Activated T-helper 9 cell treated with anti-CD3 and anti-CD28 coated beads, Interleukin-2, amount 50 U/mL, for 16 hours (primary cell): Measurements from ENCODE around the gene METRNL.

Source experiments
- DNase-seq: peaks from one replicate; pipeline ENCODE4 v3.0.0-alpha.2; 2020; ENCODE audit warnings: low read depth

The METRNL gene

DNA sequence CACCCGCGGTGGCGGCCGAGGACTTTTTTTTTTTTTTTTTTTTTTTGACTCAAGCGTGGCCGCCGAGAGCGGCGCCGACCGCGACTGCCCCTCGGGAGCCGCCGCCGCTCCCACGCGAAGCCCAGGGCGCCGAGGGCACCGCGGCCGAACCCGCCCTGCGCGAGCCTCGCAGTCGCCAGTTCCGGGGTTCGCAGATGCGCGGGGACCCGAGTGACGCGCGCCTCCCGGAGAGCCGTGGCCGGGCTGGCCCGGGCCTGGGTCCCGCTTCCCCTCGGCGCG, 1.1 kb downstream of the METRNL start:
- no peak for DNase-seq

DNA sequence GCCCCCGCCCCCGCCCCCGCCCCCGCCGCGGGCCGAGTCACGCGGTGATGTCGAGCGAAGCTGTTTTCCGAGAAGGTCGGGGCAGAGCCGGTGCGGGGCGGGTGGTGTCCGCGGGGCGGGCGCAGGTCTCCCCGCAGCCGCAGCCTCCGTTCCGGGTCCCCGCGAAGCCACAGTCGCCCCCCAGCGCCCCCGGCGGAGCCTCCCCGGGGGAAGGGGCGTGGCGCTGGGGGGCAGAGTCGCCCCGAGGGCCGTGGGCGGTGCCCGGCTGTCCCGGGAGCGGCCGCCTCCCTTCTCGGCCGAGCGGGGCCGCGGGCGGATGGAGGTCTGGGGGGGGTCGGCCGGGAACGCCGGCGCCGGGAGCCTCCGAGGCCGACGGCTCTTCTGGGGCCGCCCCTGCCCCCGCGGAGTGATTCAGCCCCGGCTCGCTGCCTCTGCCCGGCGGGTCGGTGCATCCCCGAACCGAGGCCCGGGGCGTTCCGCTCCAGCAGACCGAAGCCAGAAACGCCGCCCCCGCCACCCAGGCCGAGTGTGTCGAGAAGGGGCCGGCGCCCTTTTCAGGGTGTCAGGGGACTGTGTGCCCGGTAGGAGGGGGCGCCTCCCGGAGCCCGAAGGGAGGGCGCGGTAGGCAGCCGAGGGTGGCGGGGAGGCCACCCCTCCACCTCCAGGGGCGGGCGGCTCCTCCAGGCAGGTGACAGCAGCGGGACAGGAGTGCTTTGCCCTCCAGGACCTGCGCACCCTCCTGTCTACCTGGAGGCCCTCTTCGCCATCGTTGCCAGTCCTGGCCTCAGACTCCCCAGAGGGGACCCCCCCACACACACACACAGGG, 1.7 kb downstream of the METRNL start:
- peak; percentile 26 for DNase-seq

DNA sequence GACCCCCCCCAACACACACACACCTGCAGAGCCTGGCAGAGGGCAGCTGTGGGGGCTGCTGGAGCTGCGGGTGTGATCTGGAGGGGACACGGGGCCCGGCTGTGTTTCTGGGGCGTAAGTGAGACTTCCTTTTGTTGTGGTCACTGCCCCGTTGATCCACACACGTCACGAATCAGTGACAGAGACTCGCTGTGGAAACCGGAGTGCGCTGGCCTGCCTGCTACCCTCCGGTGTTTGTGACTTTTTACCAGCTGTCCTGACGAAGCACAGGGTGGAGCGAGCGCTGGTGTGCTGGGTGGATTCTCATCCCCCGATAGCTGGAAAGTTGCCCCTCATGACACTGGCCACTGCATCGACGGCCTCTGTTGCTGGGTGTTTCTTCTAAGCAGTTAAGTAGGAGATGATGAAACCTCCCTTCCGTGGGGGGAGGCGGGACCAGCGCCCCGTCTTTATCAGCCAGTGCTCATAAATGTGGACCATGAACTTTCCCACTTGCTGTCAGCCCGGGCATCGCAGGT, 2.3 kb downstream of the METRNL start:
- no peak for DNase-seq

DNA sequence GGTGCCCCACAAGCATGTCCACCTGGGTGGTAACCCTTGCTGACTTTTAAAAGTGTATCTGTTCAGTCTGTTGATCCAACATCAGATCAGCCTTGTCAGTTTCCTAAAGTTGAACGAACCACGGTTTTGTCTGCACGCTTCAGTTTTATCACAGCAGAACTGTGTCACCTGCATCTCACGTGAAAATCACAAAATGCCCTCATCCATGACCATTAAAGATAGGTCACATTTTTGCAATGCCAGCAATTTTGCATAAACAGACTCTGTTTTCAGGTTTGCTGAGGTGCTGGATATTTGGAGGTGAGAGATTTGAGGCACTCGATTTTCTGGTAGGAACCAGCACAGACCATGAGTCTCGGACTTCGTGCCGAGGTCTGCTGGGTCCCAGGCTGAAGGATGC, 3.0 kb downstream of the METRNL start:
- DNase-seq = no peak

DNA sequence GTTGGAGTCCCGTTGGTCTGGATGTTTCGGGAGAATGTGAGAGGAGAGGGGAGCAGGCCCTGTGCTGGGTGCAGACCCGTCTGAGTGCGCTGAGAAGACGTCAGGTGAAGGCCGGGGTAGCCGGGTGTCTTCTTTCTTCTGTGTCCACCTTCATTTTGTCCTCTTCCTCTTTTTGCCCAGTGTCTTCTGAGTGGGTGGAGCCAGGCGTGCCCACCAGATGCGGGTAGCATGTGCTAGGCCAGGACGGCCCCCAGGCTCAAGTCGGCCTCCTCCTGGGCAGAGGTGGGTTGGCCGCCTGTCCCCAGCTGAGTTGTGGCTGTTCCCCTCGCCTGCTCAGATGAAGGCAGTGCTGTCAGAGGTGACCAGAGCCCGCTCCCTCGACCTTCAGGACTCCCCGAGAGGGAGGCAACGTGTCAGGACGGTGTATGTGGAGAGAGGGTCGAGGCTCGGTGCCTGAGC, 3.5 kb downstream of the METRNL start:
- DNase-seq = no peak

DNA sequence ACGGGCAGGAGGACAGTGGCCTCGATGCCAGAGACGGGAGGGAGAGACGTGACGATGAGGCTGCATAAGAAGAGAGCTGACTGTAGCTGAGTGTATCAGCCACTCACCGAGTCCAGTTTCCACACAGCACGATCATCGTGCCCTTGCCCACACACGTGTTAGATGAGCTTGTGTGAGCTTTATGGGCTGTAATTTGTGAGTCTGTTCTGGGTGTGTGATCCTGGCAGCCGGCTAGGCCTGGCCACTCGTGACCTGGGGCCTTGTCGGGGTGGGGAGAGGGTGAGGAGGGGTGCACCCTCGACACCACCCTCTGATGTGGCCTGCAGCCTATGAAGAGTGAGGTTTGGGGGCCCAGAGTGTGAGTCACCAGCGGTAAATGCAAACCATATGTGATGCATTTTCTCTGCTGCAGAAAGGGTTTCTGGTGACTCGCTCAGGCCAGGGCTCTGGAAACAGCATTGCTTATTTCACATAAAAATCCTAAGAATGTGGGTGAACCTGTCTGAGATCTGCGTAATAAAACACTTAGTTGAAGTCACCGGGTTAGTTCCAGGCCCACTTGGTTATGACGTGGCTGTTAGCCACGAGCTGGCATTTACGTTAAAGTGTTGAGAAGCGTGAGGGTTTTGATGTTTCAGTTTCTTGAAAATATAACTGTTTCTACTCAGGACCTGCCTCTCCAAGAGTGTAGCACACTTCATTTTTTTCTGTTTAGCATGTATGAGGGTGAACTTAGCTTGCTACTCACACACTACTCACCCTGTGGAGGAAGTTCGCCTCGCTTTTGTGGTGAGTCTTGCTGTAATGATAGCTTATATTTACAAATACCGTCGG, 4.2 kb downstream of the METRNL start:
- peak; percentile 32 for DNase-seq

DNA sequence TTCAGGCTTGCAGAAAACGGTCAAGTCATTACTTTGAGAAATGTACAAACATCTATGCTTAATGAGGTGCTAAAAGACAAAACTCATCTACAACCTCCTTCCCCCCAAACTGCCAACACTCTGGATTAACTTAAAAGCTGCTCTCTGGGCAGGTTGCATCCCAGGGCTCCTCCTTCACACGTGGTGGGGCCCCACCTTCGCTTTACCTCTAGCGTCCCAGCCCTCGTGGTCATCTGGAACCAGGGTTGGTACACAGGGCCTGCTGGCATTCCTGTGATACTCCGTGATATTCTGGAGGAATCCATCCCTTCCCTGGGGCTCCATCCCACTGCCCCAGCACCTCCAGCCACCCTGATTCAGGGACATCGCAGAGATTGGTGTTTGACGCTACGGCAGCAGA, 4.8 kb downstream of the METRNL start:
- no peak for DNase-seq

DNA sequence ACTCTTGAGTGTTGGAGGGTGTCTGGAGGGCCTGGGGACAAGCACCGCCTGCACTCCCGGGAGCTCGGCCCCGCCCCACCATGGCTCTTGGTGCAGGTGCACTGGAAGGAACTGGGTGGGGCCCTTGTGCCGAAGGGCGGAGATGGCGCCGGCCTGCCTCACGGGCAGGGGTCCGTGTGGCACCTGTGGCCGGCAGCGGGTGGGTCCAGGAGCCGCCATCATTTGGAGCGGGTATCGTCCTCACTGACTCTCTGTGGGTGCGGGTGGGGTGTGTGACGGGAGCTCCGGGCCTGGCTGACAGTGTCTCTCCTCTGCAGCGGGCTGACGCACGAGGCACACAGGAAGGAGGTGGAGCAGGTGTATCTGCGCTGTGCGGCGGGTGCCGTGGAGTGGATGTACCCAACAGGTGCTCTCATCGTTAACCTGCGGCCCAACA, 5.2 kb downstream of the METRNL start:
- no peak for DNase-seq

DNA sequence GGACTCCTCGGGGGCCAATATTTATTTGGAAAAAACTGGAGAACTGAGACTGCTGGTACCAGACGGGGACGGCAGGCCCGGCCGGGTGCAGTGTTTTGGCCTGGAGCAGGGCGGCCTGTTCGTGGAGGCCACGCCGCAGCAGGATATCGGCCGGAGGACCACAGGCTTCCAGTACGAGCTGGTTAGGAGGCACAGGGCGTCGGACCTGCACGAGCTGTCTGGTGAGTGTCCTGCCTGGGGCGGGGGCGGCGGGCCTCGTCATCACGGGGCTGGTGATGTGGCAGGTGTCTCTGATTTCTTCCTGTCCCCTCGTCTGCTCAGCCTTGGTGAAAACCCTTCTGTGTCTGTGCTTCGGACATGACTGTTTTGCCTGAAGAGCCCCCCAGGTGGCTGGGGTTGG, 5.7 kb downstream of the METRNL start:
- DNase-seq = no peak

DNA sequence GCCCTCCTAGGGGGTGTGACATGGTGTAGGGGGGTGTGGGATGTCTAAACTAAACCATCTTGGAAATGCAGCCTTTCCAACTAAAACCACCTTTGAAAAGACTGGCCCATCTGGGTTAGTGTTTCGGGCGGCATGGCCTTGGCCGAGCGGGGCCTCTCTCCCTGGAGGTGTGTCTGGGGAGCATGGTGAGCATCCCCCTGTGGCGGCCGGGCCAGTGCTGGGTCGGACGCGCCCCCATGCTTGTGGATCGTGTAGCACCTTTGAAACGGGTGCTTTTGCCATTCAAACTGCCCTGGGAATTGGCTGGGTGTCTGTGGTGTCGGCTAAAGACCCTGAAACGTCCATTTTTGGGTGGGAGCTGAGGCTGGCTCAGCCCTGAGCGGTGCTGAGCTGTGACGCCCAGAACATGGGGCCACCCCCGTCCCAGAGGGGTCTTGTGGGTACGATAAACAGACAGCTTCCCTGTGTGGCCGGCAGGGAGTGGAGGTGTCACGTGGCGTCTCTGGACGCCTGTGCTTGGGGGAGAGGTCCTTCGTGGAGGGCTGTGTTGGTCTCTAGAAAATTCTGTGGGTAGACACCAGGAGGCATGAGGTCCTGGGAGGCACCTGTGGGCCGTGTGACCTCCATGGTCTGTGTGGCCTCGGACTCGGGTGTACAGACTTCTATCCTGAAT, 6.3 kb downstream of the METRNL start:
- DNase-seq = no peak

DNA sequence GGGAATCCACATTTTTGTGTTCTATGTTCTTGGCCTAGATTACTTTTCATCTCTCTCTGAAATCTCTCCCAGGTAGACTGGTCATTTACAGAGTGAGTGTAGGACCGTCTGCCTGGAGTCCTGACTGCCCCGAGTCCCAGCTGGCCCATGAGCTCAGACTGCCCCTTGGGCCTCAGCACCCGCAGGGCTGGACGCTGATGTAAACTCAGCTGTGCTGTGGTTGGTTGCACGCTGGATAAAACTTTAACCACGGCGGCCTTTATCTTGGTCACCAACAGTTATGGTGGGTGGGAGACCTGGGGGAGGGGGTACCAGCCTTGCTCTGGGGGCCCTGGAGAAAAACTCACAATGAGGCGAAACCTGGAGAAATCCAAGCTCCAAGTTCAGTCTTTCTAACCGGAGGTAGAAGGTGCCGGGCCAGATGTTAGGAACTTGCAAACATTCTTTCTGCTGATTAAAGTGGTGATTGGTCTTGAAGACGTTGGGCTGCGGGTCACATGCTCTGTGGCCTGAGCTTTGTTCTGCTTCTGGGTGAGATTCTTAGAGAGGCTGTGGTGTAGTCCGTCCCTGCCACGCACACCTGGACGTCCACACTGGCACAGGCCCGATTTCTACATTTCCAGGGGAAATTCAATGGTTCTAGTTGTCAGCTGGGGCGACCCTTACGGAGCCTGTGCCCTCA, 6.9 kb downstream of the METRNL start:
- no peak for DNase-seq

DNA sequence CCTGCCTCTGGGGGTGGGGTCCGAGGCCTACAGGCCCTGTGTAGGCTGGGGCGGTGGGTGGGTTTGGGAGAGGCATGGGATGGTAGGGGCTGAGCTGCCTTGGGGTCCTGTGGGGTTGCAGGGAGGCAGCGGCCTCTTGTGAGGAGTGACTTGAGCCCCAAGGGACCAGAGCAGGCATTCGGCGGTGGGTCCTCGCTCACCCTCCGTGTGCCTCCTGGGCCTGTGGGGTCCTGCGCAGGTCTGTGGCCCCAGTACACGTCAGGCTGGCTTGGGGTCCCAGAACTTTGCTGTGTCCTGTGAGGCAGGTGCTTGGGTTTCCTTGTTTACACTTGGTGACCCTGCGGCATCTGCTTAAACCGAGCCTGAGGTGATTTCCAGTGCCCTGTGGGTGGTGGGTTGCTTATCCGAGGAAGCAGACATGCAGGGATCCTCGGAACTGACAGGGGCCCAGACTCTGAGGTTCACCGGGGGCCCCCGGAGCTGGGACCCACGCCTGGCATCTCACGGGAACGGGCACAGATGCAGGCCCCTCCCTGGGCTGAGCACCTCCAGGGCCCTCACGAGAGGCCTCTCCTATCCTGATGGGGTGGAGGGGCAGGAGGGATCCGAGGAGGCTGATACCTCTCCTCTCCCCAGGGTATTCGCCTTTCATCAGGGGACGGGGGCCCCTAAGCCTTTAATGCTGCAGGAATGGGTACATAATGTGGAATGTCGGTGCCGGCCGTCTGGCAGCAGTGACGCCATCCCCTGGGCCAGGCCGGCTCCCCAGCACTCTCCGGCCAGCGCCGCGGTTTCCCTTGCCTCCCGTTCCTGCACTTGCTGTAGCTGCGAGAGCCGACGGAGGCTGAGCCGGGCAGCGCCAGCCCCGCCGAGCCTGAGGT, 7.7 kb downstream of the METRNL start:
- DNase-seq = no peak

DNA sequence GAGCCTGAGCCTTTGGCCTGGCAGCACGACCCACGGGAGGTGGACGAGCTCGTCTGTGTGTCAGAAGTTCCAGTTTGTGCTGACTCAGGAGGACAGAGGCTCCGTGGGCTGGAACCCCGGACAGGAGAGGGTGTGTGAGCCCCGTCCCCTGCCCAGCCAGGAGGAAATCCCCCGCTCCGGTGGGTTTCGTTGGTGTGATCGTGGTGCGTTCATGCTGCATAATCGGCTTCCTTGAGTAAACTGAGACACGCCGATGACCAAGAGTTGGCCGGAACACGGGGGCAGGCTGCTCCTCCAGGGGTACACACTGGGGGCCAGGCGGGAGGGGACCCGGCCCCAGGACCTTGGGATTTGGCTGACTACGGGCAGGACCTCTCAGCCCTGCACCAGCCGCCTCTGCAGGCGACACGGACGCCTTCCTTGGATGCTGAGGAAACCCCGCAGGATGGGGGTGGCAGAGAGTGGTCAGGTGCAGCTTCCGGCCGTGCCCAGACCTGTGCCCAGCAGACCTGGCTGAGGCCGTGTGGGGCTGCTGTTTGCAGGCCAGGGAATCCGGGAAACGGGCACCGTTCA, 8.5 kb downstream of the METRNL start:
- no peak for DNase-seq

DNA sequence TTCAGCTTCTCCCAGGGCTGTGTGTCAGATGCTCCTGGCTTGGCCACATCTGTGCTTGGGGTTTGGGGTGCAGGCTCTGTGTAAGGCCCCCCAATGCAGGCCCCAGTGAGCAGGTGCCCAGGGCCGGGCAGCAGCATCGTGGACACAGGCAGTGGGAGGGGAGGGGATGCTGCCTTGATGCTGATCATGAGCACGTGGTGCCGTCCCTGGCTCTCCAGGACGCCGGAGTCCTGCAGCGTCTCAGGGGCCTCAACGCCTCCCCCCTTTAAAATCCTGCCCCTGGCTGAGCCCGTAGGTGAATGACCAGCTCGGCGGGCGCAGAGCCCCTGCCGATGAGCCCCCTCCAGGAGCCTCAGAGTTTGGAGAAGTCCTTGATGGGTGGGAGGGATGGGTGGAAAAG, 9.0 kb downstream of the METRNL start:
- no peak for DNase-seq

DNA sequence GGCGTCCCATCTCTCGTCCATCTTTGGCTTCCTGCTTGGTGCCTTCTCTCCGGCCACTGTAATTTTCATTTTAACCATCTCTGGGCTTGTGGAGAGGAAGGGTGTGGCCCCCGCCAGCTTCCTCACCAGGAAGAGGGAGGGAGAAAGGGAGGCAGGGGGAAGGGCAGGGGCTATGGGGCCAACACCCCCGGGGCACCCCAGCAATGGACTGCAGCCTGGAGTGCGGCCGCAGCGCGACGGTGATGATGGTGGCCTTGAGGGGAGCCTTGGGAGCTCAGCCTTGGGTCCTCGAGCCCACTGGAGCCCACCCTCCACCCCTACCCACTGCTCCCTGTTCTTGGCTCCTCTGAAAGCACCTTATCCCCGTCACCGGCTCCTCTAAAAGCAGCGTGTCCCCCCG, 9.5 kb downstream of the METRNL start:
- DNase-seq = no peak

DNA sequence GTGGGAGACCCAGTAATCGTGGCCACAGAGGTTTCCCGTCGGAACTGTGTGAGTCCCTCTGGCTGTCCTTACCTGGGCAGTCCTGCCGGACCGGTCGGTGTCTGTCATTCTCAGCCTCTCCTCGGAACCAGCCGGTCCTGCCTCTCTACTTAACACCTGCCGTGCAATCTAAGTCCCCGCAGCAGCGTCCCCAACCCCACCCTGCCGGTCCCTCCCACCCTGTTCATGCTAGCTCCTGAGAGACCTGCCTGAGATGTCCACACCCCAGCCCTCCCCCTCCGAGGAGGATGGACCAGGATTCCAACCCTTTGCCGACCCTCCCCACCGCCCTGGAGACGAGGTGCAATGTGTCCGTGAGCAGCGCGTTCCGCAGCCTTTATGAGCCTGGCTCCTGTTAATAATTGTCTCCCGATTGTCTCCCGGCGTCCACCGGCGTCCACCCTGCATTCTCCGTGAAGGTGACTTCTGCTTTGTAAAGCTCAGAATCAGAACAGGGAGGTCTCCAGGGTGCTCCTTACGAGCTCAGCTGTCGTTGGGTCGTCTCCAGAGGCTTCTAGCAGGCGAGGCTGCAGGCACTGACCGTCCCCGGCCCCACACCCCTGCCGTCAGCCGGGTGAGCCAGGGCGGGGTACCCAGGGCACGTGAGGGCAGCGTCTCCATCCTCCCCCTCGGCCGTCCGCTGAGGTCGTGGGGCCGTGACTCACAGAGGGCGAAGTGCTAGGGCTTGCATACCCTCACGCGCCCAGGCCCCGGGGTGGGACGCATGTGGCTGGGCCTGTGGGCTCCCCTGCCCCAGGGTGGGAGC, 10.1 kb downstream of the METRNL start:
- no peak for DNase-seq

DNA sequence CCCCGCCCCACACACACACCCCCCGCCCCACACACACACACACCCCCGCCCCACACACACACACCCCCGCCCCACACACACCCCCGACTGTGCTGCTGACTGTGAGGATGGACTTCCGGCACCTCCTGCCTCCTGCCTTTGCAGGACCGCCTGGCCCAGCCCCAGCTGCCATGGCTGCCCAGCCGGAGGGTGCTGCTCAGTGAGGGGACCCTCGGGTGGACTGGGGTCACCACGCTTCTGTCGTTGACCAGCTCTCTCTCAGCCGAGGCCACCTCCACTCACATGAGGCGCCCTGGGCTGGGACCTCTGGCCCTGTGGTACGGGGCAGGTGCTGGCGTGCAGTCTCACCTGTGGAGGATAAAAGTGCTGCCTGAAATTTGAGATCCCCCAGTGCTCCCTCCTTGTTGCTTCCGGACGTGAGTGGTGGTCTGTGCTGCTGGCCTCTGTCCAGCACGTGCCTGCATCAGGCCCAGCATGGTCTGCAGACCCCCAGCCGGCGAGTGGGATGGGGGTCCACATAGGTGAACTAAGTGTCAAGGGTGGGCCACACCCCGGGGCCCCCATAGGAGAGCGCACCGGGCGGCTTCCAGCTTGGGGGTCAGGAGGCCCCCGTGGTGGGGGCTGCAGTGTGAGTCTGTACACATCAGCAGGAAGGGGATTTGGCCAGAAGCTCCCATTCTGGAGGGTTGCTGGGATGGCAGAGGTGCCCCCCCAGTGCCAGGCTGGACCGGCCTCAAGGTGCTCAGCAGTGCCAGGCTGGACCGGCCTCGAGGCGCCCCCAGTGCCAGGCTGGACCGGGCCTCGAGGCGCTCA, 11.2 kb downstream of the METRNL start:
- DNase-seq = no peak

DNA sequence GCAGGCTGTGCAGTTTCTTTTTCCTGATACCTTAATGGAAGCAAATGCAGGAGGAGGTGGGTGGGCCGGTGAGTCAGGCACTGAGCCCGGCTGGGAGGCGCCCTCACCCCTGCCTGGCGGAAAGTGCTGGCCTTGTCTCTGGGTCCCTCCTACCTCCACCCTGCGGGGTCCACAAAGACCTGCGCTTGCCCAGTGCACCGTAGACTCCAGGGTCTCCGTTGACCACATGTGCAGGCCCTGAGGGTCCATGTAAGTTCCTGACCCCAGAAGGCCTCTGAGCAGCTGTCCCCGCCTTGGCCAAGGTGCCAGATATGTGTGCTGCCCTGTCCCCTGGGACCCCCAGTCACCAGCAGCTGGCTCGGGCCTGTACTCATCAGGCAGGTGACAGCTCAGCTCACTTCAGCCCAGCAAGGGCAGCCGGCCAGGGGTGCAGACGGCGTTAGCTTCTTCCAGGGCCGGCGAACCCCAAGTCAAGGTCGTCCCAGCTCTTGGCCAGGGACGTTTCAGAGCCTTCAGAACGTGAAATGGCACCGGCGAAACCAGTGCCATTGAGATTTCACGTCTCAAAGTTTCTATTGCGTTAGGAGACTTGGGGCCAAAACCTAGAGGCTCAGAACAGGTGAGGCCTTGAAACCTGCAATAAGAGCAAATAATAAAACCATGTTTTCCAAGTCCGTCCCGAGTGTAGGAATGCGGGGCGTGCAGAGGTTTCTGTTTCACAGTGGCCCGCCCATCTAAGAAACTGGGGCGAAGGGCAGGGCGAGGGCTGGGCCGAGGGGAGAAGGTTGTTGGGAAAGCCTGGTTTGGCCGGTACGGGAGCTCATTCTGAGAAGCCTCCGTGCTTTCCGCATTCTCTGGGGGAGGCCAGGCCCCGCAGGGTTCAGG, 12.1 kb downstream of the METRNL start:
- no peak for DNase-seq
